Osteocyte (in vitro differentiated cells): ENCODE measurements around the gene CRIM1. TPM values are rescaled to one million over a fixed set of nuclear protein-coding genes. Genes with fewer than 3 reads are reported as not detected.

Experiments
- DNase-seq: peaks from one replicate; pipeline ENCODE4 v3.0.0; 2021; ENCODE audit warnings: mixed read lengths; ENCODE audit not compliant: unreplicated experiment; ENCODE audit errors: extremely low spot score
- H3K27ac Mint-ChIP-seq: one replicate; pipeline ENCODE4 v1.8.0; 2021; ENCODE audit warnings: mild to moderate bottlenecking, mixed read lengths; ENCODE audit not compliant: unreplicated experiment
- H3K27me3 Mint-ChIP-seq: one replicate; pipeline ENCODE4 v1.8.0; 2021; ENCODE audit warnings: mixed read lengths; ENCODE audit not compliant: unreplicated experiment
- H3K36me3 Mint-ChIP-seq: one replicate; pipeline ENCODE4 v1.8.0; 2021; ENCODE audit warnings: mixed read lengths; ENCODE audit not compliant: unreplicated experiment
- H3K4me1 Mint-ChIP-seq: one replicate; pipeline ENCODE4 v1.8.0; 2021; ENCODE audit warnings: mixed read lengths; ENCODE audit not compliant: unreplicated experiment
- H3K4me3 Mint-ChIP-seq: one replicate; pipeline ENCODE4 v1.8.0; 2021; ENCODE audit warnings: mild to moderate bottlenecking, moderate library complexity, mixed read lengths; ENCODE audit not compliant: unreplicated experiment
- H3K9me3 Mint-ChIP-seq: one replicate; pipeline ENCODE4 v1.8.0; 2021; ENCODE audit warnings: mixed read lengths; ENCODE audit not compliant: unreplicated experiment
- total RNA-seq: library from RNA; stranded (reverse); gene quantifications from 2 replicates; pipeline ENCODE4 v1.2.1, GENCODE V29; 2021
- TF ChIP-seq, protein P1 (sequence below): fragments of 200-600 bp; sonication (generic); IDR thresholded peaks from 2 replicates; pipeline ENCODE4 v1.5.0; 2021; ENCODE audit warnings: antibody characterized with exemption, mild to moderate bottlenecking, moderate library complexity

The CRIM1 gene
- total RNA-seq, 1 donor from 2014 or later = 194 TPM

DNA sequence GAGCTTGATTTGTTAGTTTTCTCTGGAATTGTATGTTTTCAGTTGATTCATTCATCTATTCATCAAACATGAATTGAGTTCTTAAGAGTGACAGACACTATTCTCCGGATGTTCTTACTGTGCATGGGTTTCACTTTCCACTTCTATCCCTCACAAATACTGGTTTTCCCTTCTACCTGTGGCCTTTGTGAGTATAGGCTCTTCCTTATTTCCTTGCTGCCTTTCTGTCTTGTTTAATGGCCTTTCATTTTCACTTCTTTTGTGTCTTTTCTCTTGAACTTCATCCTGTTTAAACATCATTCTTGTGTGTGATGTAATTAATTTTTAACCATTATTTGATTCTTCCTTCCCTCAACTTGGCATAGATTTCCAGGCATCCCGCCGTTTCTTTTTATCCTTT is 90.7 kb downstream of the CRIM1 start:
- Mint-ChIP-seq H3K36me3 (peaks cover 57% of the 10 kb centered on the region), H3K27me3 (no peaks in the 10 kb centered on the region), H3K4me1 (peaks cover 22% of the 10 kb centered on the region), H3K4me3 (no peak overlapping the region), H3K27ac (peak overlapping the region; percentile 53), H3K9me3 (no peaks in the 10 kb centered on the region)
- DNase-seq = no peak
- TF ChIP-seq, protein P1, sequence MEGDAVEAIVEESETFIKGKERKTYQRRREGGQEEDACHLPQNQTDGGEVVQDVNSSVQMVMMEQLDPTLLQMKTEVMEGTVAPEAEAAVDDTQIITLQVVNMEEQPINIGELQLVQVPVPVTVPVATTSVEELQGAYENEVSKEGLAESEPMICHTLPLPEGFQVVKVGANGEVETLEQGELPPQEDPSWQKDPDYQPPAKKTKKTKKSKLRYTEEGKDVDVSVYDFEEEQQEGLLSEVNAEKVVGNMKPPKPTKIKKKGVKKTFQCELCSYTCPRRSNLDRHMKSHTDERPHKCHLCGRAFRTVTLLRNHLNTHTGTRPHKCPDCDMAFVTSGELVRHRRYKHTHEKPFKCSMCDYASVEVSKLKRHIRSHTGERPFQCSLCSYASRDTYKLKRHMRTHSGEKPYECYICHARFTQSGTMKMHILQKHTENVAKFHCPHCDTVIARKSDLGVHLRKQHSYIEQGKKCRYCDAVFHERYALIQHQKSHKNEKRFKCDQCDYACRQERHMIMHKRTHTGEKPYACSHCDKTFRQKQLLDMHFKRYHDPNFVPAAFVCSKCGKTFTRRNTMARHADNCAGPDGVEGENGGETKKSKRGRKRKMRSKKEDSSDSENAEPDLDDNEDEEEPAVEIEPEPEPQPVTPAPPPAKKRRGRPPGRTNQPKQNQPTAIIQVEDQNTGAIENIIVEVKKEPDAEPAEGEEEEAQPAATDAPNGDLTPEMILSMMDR = no peak

DNA sequence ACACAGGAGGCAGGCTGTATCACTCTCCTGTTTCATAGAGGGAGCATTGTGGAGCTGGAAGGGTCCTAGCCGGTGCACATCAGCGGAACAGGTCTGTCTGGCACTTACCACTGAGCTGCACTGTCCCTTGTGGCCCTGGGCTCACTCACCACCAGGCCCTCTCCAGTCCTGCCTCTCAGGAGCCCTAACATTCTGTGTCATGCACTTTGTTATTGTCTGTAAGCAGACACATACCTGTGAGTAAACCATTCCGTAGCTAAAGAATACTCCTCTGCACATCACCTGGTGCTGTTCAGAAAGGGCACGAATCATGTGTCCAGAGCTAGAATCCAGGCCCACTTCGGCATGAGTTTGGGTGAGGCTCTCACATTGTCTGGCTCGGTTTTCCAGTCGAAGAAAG is 93.6 kb downstream of the CRIM1 start:
- TF ChIP-seq, protein P1 = no peak
- Mint-ChIP-seq H3K27ac (peak overlapping the region; percentile 90), H3K27me3 (no peaks in the 10 kb centered on the region), H3K4me1 (peaks cover 9% of the 10 kb centered on the region), H3K9me3 (no peaks in the 10 kb centered on the region), H3K36me3 (peaks cover 33% of the 10 kb centered on the region), H3K4me3 (no peak overlapping the region)
- no peak for DNase-seq

DNA sequence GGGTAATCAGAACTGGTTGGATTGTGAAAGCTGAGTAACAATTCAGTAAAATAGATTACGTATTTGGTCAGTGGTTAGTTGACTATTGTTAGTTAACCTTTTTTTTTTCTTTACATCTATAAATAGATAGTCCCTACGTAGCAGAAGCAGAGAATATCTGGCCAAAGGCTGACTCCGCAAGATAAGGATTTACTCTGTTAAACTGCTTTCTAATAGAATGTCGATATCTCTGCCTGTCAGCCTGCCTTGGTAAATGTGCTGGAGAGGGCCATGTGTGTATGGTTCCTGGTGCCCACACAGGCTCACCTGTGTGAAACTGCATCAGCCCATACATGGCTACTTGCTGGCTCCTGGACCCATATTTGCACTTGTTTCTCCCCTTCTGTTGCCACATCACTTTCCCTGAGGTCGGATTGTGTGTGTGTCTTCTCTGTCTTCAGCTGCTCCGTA is 94.4 kb downstream of the CRIM1 start:
- no peak for DNase-seq
- Mint-ChIP-seq H3K4me1 (peaks cover 9% of the 10 kb centered on the region), H3K27me3 (no peaks in the 10 kb centered on the region), H3K36me3 (peaks cover 27% of the 10 kb centered on the region), H3K27ac (peak overlapping the region; percentile 90), H3K4me3 (no peak overlapping the region), H3K9me3 (no peaks in the 10 kb centered on the region)
- TF ChIP-seq, protein P1 = no peak

DNA sequence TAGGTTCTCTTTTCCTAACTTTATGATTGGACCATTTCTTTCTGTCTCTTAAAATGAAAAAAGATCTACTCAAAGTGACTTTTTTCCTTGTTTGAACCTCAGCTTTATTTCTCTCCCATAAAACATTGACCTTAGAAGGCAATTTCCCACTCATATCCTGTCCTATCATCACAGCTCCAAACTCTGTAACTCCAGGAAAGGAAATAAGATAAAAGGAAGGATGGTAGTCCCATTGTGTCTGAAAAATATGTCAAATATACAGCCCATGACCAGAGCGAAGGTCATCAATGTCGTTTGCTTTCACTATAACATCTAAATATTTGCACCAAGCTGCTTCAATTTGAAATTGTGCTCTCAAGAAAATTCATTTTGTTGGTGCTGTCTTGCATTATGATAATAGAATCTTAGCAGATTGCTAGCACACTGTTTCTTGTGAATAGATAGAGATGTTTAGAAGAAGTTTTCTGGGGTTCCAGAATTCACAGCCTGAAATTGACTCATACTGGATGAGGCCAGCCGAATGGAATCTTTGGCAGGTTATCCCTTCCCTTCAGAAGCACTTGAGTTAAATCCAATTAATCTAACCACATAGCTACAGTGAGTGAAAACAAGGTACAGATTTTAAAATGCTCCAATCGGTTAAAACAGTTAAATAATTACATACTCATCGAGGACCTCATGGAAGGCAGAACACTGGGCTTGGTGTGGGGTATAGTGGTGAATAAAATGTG is 95.1 kb downstream of the CRIM1 start:
- peak overlapping the region; percentile 90 for H3K27ac Mint-ChIP-seq

DNA sequence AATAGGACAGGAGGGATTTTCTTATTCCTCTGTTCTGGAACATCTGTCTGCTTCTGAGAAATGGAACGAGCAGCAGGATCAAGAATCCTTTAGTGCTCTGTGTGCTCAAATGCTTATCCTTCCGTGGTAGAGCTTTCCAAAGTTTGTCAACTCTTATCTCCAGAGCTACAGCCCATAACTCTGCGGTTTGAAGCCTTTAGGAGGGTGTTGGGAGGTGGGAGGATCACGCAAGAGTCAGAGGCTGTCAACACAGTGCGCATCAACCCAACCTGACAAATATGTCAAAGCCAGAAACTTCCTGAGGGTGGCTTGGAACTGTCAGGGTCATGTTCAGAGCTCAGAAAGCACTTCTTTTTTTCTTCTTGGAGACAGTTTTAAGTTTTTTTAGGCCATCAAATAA is 95.9 kb downstream of the CRIM1 start:
- Mint-ChIP-seq H3K27me3 (no peaks in the 10 kb centered on the region), H3K4me1 (peaks cover 4% of the 10 kb centered on the region), H3K27ac (peak overlapping the region; percentile 90), H3K4me3 (no peak overlapping the region), H3K9me3 (no peaks in the 10 kb centered on the region), H3K36me3 (peaks cover 23% of the 10 kb centered on the region)
- TF ChIP-seq, protein P1 = no peak
- no peak for DNase-seq

More for the DNA sequence above, 95.1 kb downstream of the CRIM1 start:
- Mint-ChIP-seq H3K27me3 (no peaks in the 10 kb centered on the region), H3K4me3 (no peak overlapping the region), H3K36me3 (peaks cover 23% of the 10 kb centered on the region), H3K4me1 (peaks cover 7% of the 10 kb centered on the region), H3K9me3 (no peaks in the 10 kb centered on the region)
- TF ChIP-seq, protein P1 = no peak
- no peak for DNase-seq
